Caco-2 (cell line): ENCODE measurements around the gene FASTK. TPM values are rescaled to one million over a fixed set of nuclear protein-coding genes. Genes with fewer than 3 reads are reported as not detected.

ENCODE experiments used
- BruUV-seq: library from RNA; stranded (reverse); fragments of 400-500 nt; replicated peaks from 2 replicates; lab custom pipeline; 2021; lab: Mats Ljungman, UMichigan
- CTCF ChIA-PET: fragments of 300-600 bp; sonication (Branson Sonifier 250); formaldehyde crosslinking; loops from one replicate; lab custom pipeline; 2022; ENCODE audit warnings: antibody characterized with exemption; lab: Charles Lee
- POLR2A ChIA-PET: fragments of 300-600 bp; sonication (Branson Sonifier 250); formaldehyde crosslinking; loops from one replicate; lab custom pipeline; 2022; ENCODE audit warnings: antibody characterized with exemption; lab: Charles Lee
- DNase-seq, 2 experiments: peaks; one replicate each; pipeline versions ENCODE4 v3.0.0 to v3.0.0-alpha.2; 2020 to 2022
- H3K27me3 ChIP-seq: replicated peaks from 2 replicates; pipeline ENCODE4 v1.6.0; 2011; ENCODE audit warnings: low read length; ENCODE audit not compliant: control insufficient read depth, insufficient read depth
- H3K36me3 ChIP-seq: 2 replicates; pipeline ENCODE4 v1.5.1; 2011; ENCODE audit warnings: low read length; ENCODE audit not compliant: control insufficient read depth, insufficient read depth
- H3K4me1 ChIP-seq: fragments of 250-450 bp; sonication (Bioruptor Pico); 2 replicates; pipeline ENCODE4 v1.5.1; 2020; ENCODE audit warnings: mild to moderate bottlenecking
- H3K4me3 ChIP-seq: 2 replicates; pipeline ENCODE4 v1.5.1; 2011; ENCODE audit warnings: low read depth, mild to moderate bottlenecking, control low read depth, low read length
- H3K9me3 ChIP-seq: fragments of 250-450 bp; sonication (Bioruptor Pico); 2 replicates; pipeline ENCODE4 v1.5.1; 2020; ENCODE audit warnings: mild to moderate bottlenecking, moderate library complexity
- H3K27ac Mint-ChIP-seq: one replicate; pipeline ENCODE4 v1.8.0; 2022; ENCODE audit warnings: mixed read lengths; ENCODE audit not compliant: unreplicated experiment
- H3K27me3 Mint-ChIP-seq: one replicate; pipeline ENCODE4 v1.8.0; 2022; ENCODE audit warnings: mixed read lengths; ENCODE audit not compliant: insufficient read depth, unreplicated experiment
- H3K36me3 Mint-ChIP-seq: one replicate; pipeline ENCODE4 v1.8.0; 2022; ENCODE audit warnings: mild to moderate bottlenecking, mixed read lengths; ENCODE audit not compliant: insufficient read depth, unreplicated experiment
- H3K4me1 Mint-ChIP-seq: one replicate; pipeline ENCODE4 v1.8.0; 2022; ENCODE audit warnings: low read depth, mixed read lengths; ENCODE audit not compliant: unreplicated experiment
- H3K4me3 Mint-ChIP-seq: one replicate; pipeline ENCODE4 v1.8.0; 2022; ENCODE audit warnings: mild to moderate bottlenecking, moderate library complexity, mixed read lengths; ENCODE audit not compliant: unreplicated experiment
- H3K9me3 Mint-ChIP-seq: one replicate; pipeline ENCODE4 v1.8.0; 2022; ENCODE audit warnings: mixed read lengths; ENCODE audit not compliant: unreplicated experiment
- intact Hi-C: fragments of 100-400 bp; cut with micrococcal nuclease; formaldehyde crosslinking; loops from one replicate; pipeline ENCODE4 v1.10.0; 2022; ENCODE audit not compliant: unreplicated experiment
- total RNA-seq: library from RNA; stranded (reverse); gene quantifications from 2 replicates; pipeline ENCODE4 v1.2.3, GENCODE V29; 2022
- TF ChIP-seq, protein P1 (sequence below), 2 experiments: fragments of 200-600 bp in 1 of 2; IDR thresholded peaks; 1 replicate in 1 of 2; 2 replicates in 1 of 2; pipeline versions ENCODE4 v1.5.1 to v1.8.0; 2011 to 2022; ENCODE audit warnings: antibody characterized with exemption in 1 of 2, control low read depth in 1 of 2, inconsistent platforms in 1 of 2, low read depth in 1 of 2, low read length in 1 of 2, mild to moderate bottlenecking in 1 of 2, moderate library complexity in 1 of 2; ENCODE audit not compliant: insufficient read depth in 1 of 2, severe bottlenecking in 1 of 2, unreplicated experiment in 1 of 2

FASTK gene
- total RNA-seq, 1 experiment from 2014 or later, result 114 TPM

DNA sequence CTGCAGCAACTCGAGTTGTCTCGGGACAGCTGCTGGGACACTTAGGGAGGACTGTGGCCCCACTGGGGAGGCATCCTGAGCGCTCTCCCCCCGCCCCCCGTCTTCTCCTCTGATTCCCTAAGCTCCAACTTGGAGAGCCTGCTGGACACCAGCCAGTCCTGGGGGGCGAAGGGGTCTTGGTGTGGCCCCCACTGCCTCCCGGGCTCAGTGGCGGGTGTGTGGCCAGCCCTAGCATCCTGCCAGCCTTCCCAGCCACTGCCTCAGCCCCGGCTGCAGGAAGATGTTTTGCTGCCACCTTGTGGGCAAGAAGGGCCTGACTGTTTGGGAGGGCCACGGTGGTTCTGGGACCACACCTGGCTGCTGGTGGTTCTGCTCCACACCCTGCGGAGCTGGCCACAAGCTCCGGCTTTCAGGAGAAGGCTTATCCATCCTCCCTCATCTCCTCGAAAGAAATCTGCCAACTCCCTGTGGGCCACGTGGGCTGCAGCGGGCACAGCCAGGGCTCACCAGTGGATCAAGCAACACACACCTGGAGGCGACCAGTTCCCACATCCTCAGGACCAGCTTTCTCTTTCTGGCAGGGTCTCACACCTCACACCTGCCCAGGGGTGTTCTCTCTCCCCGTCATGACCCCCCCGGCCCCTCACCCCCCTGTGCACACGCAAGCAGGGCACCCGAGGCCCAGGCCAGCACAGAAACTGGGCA, 30.5 kb upstream of the FASTK start:
- Mint-ChIP-seq H3K27me3 (no peaks in the 10 kb centered on the region), H3K27ac (no peak overlapping the region), H3K4me3 (no peak overlapping the region), H3K9me3 (no peaks in the 10 kb centered on the region), H3K36me3 (peaks cover 12% of the 10 kb centered on the region), H3K4me1 (peaks cover 37% of the 10 kb centered on the region)
- TF ChIP-seq, protein P1, sequence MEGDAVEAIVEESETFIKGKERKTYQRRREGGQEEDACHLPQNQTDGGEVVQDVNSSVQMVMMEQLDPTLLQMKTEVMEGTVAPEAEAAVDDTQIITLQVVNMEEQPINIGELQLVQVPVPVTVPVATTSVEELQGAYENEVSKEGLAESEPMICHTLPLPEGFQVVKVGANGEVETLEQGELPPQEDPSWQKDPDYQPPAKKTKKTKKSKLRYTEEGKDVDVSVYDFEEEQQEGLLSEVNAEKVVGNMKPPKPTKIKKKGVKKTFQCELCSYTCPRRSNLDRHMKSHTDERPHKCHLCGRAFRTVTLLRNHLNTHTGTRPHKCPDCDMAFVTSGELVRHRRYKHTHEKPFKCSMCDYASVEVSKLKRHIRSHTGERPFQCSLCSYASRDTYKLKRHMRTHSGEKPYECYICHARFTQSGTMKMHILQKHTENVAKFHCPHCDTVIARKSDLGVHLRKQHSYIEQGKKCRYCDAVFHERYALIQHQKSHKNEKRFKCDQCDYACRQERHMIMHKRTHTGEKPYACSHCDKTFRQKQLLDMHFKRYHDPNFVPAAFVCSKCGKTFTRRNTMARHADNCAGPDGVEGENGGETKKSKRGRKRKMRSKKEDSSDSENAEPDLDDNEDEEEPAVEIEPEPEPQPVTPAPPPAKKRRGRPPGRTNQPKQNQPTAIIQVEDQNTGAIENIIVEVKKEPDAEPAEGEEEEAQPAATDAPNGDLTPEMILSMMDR (IDR thresholded peaks at IDR 0.05; ENCODE audit: insufficient read depth in 1 of 2, low read depth in 1 of 2, low read length in 1 of 2, severe bottlenecking in 1 of 2, unreplicated experiment in 1 of 2), result peak; percentile 84 to 87
- Histone ChIP-seq H3K36me3 (no peaks in the 10 kb centered on the region), H3K4me3 (no peak overlapping the region), H3K27me3 (no peaks in the 10 kb centered on the region), H3K9me3 (no peaks in the 10 kb centered on the region), H3K4me1 (peaks cover 41% of the 10 kb centered on the region)
- POLR2A ChIA-PET, result interaction anchor here (1.0 kb wide), 1 partner anchor 83 kb away, joined by 3 read pairs; the partner anchor contains the start of gene ABCB8
- intact Hi-C loops, result loop anchor here (1.0 to 5.0 kb wide), 7 partner anchors 20 to 212 kb away; partner anchors contain the start of genes ABCB8 and SLC4A2
- peak; percentile 76 to 87 for DNase-seq
- BruUV-seq, result no TSS peak
- CTCF ChIA-PET, result interaction anchor here (0.7 to 2.5 kb wide), 7 partner anchors 13 to 148 kb away, joined by 3 to 11 read pairs (median 5); partner anchors contain the start of genes ABCB8 and ABCF2

DNA sequence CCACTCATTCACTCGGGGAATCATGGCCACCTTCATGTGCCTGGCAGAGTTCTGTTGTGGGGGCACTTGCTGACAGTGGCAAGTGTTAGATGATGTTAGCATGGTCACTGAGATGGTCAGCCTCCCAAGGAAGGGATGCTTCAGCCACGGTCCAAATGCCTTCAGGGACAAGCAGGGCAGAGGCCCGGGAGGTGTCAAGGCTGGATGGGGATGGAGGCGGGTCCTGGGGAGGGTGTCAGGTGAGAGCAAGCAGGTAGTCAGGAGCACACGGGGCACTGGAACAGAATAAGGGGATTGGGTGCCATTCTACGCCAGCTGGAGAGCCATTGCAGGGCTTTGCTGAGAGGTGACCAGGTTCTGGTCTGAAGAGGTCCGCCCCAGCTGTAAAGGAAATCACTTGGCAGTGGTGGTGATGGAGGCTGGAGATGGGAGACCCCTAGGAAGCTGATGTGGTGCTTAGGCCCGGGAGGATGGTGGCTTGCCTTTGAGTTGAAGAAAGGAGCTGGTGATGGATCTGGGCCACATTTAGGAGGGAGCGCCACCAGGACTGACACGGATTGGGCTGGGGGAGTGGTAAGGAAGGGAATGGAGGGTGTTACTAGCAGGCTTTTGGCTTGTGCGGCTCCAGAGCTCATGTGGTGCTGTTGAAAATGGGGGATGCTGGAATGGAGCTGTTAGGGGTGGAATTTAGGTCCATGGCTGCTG, 29.8 kb upstream of the FASTK start:
- Histone ChIP-seq H3K9me3 (no peaks in the 10 kb centered on the region), H3K36me3 (no peaks in the 10 kb centered on the region), H3K4me3 (no peak overlapping the region), H3K27me3 (no peaks in the 10 kb centered on the region), H3K4me1 (peaks cover 37% of the 10 kb centered on the region)
- BruUV-seq, result no TSS peak
- Mint-ChIP-seq H3K27ac (no peak overlapping the region), H3K9me3 (no peaks in the 10 kb centered on the region), H3K4me3 (no peak overlapping the region), H3K27me3 (no peaks in the 10 kb centered on the region), H3K36me3 (peaks cover 12% of the 10 kb centered on the region), H3K4me1 (peaks cover 37% of the 10 kb centered on the region)
- TF ChIP-seq, protein P1 (IDR thresholded peaks at IDR 0.05; ENCODE audit: insufficient read depth in 1 of 2, low read depth in 1 of 2, low read length in 1 of 2, severe bottlenecking in 1 of 2, unreplicated experiment in 1 of 2), result no peak
- CTCF ChIA-PET, result interaction anchor here (0.8 to 1.9 kb wide), 4 partner anchors 25 to 148 kb away, joined by 3 to 11 read pairs (median 4); partner anchors contain the start of genes ABCB8 and ABCF2
- no peak for DNase-seq
- POLR2A ChIA-PET, result no interaction called here
- intact Hi-C loops, result loop anchor here (2.0 to 5.0 kb wide), 4 partner anchors 52 to 212 kb away; partner anchors contain the start of gene SLC4A2
